Body of pancreas (tissue), 4 donors: ENCODE data around the gene LRRFIP2.

ENCODE experiments used
- POLR2A ChIP-seq, 3 donors: fragments of 450-650 bp; IDR thresholded peaks; one replicate each; pipeline ENCODE4 v1.6.1; 2016; ENCODE audit warnings: antibody characterized with exemption in 3 of 3, mild to moderate bottlenecking in 2 of 3
- TF ChIP-seq, protein P1 (sequence below), 7 experiments: fragments of 450-650 bp in 4 of 7; fragments of 200-600 bp in 3 of 7; sonication (generic) in 3 of 7; IDR thresholded peaks; one replicate each; pipeline ENCODE4 v1.5.1; 2016 to 2019; ENCODE audit warnings: antibody characterized with exemption in 7 of 7

DNA sequence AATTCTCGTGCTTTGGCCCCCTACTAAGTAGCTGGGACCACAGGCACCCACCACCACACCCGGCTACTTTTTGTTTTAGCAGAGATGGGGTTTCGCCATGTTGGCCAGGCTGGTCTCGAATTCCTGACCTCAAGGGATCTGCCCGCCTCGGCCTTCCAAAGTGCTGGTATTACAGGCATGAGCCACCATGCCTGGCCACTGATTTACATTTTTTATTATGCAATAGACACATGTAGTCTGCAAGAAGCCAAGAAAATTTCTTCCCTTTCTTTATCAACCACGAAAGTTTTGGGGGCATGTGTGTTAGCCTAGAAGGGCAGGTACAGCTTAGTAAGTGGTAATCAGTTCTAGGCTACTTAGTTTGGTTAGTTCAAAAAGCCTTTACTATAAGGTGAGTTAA, 51.1 kb downstream of the LRRFIP2 start:
- TF ChIP-seq, protein P1, sequence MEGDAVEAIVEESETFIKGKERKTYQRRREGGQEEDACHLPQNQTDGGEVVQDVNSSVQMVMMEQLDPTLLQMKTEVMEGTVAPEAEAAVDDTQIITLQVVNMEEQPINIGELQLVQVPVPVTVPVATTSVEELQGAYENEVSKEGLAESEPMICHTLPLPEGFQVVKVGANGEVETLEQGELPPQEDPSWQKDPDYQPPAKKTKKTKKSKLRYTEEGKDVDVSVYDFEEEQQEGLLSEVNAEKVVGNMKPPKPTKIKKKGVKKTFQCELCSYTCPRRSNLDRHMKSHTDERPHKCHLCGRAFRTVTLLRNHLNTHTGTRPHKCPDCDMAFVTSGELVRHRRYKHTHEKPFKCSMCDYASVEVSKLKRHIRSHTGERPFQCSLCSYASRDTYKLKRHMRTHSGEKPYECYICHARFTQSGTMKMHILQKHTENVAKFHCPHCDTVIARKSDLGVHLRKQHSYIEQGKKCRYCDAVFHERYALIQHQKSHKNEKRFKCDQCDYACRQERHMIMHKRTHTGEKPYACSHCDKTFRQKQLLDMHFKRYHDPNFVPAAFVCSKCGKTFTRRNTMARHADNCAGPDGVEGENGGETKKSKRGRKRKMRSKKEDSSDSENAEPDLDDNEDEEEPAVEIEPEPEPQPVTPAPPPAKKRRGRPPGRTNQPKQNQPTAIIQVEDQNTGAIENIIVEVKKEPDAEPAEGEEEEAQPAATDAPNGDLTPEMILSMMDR (IDR thresholded peaks at IDR 0.05), result no peak
- TF ChIP-seq POLR2A (IDR thresholded peaks at IDR 0.05), result no peak
